K562 (cell line): Measurements from ENCODE around the gene CCDC152.

Source experiments
- TAF1 ChIP-seq: IDR thresholded peaks from 2 replicates; pipeline ENCODE4 v1.6.1; 2011; ENCODE audit warnings: mild to moderate bottlenecking, low read length, moderate library complexity; ENCODE audit not compliant: insufficient read depth, control insufficient read depth, severe bottlenecking; ENCODE audit errors: extremely low read depth
- WHSC1 ChIP-seq: IDR thresholded peaks from one replicate; pipeline ENCODE4 v1.6.1; 2012; ENCODE audit warnings: low read length, control low read depth, inconsistent platforms
- ZNF57 ChIP-seq: fragments of 450-650 bp; formaldehyde crosslinking; IDR thresholded peaks from 2 replicates; pipeline ENCODE4 v1.4.0; 2020; ENCODE audit warnings: mild to moderate bottlenecking, moderate library complexity

DNA sequence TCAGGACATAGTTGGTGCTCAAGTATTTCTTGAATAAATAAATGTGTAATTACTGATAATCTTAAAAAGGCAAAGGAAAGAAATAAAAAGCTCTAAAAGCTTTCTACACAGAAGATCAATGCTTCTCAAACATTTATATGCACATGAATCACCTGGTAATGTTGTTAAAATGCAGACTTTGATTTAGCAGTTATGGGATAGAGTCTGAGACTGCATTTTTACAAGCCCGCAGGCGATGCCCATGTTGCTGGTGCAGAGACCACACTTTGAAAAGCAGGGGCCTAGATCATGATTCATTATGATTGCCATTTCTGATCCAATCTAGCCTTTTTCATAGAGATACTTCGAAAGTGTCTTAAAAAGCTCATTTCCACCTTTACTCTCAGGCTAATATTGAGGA is 3.5 kb upstream of the CCDC152 start:
- TF ChIP-seq WHSC1 (no peak), TAF1 (no peak), ZNF57 (CRISPR knock-in tag) (no peak)
